ENCODE measurements around the gene CENPX.

The CENPX gene

GRCh38 chr17:81976332-81977210 lies 46.1 kb downstream of the CENPX start:
- peak; percentile 68 for DNase-seq

GRCh38 chr17:81973432-81973831 lies 49.2 kb downstream of the CENPX start:
- no peak for DNase-seq

- DNase-seq, result no peak
These were observed 53.5 kb downstream of the CENPX start for GRCh38 chr17:81968850-81969812.

Data from NCI-H774 (cell line).